HEK293T (cell line): ENCODE results near the gene ANKRD16.

Experiments used
- CTCF ChIA-PET: fragments of 350-600 bp; formaldehyde crosslinking; extraction: SDS; loops from one replicate; lab custom pipeline; 2021; ENCODE audit warnings: antibody characterized with exemption, inconsistent platforms; lab: Yijun Ruan, JAX
- POLR2A ChIA-PET: fragments of 350-600 bp; formaldehyde crosslinking; extraction: SDS; loops from one replicate; lab custom pipeline; 2020; ENCODE audit warnings: antibody characterized with exemption, inconsistent platforms; lab: Yijun Ruan, JAX
- DNase-seq: peaks from one replicate; pipeline ENCODE4 v3.0.0; 2012; ENCODE audit warnings: mixed read lengths; ENCODE audit errors: extremely low spot score
- ARNT ChIP-seq: fragments of 450-650 bp; IDR thresholded peaks from 2 replicates; pipeline ENCODE4 v1.6.1; 2017; ENCODE audit warnings: mild to moderate bottlenecking
- BHLHE40 ChIP-seq: fragments of 450-650 bp; IDR thresholded peaks from 2 replicates; pipeline ENCODE4 v1.6.1; 2016; ENCODE audit warnings: mild to moderate bottlenecking, moderate library complexity, borderline replicate concordance
- CTBP1 ChIP-seq: fragments of 450-650 bp; IDR thresholded peaks from 2 replicates; pipeline ENCODE4 v1.6.1; 2016; ENCODE audit warnings: borderline replicate concordance
- ELF4 ChIP-seq: fragments of 450-650 bp; IDR thresholded peaks from 2 replicates; pipeline ENCODE4 v1.6.1; 2017; ENCODE audit warnings: antibody characterized with exemption
- FOXA1 ChIP-seq: fragments of 450-650 bp; IDR thresholded peaks from 2 replicates; pipeline ENCODE4 v1.6.1; 2016; ENCODE audit warnings: mild to moderate bottlenecking
- FOXK2 ChIP-seq: fragments of 450-650 bp; IDR thresholded peaks from 2 replicates; pipeline ENCODE4 v1.6.1; 2016; ENCODE audit warnings: mild to moderate bottlenecking
- FOXM1 ChIP-seq: fragments of 450-650 bp; IDR thresholded peaks from 2 replicates; pipeline ENCODE4 v1.6.1; 2017; ENCODE audit warnings: mild to moderate bottlenecking, borderline replicate concordance
- HDGF ChIP-seq: fragments of 450-650 bp; IDR thresholded peaks from 2 replicates; pipeline ENCODE4 v1.6.1; 2017; ENCODE audit warnings: antibody characterized with exemption, borderline replicate concordance
- L3MBTL2 ChIP-seq: fragments of 450-650 bp; conservative IDR thresholded peaks from 2 replicates; pipeline ENCODE4 v1.6.1; 2016; ENCODE audit warnings: mild to moderate bottlenecking
- LEF1 ChIP-seq: fragments of 450-650 bp; IDR thresholded peaks from 2 replicates; pipeline ENCODE4 v1.6.1; 2017; ENCODE audit warnings: mild to moderate bottlenecking, borderline replicate concordance
- NFRKB ChIP-seq: fragments of 450-650 bp; IDR thresholded peaks from 2 replicates; pipeline ENCODE4 v1.6.1; 2016; ENCODE audit warnings: mild to moderate bottlenecking, moderate library complexity
- PKNOX1 ChIP-seq: fragments of 450-650 bp; IDR thresholded peaks from 2 replicates; pipeline ENCODE4 v1.6.1; 2016
- SP1 ChIP-seq: fragments of 450-650 bp; IDR thresholded peaks from 2 replicates; pipeline ENCODE4 v1.6.1; 2017
- SUZ12 ChIP-seq: fragments of 450-650 bp; IDR thresholded peaks from 2 replicates; pipeline ENCODE4 v1.6.1; 2016; ENCODE audit warnings: mild to moderate bottlenecking
- TARDBP ChIP-seq: fragments of 450-650 bp; IDR thresholded peaks from 2 replicates; pipeline ENCODE4 v1.6.1; 2016
- ZNF384 ChIP-seq: fragments of 450-650 bp; IDR thresholded peaks from 2 replicates; pipeline ENCODE4 v1.6.1; 2016

Gene ANKRD16

GRCh38 chr10:5890452-5890915 lies 791 bp upstream of the ANKRD16 start:
- ChIA-PET CTCF (interaction anchor here (0.9 kb wide), 1 partner anchor 77 kb away, joined by 4 read pairs; the partner anchor contains the start of gene GDI2), POLR2A (interaction anchor here (0.6 to 1.9 kb wide), 17 partner anchors 8 to 342 kb away, joined by 3 to 19 read pairs (median 4); partner anchors contain the start of genes GDI2 and IL15RA)
- TF ChIP-seq BHLHE40 (no peak), CTBP1 (no peak), L3MBTL2 (no peak), FOXA1 (no peak), ELF4 (no peak), PKNOX1 (no peak), HDGF (no peak), NFRKB (no peak), ZNF384 (no peak), SP1 (no peak), TARDBP (no peak), FOXK2 (no peak), LEF1 (no peak), ARNT (no peak)
- DNase-seq: peak; percentile 28

GRCh38 chr10:5888843-5889623 lies 660 bp downstream of the ANKRD16 start:
- POLR2A ChIA-PET: interaction anchor here (0.6 to 1.9 kb wide), 7 partner anchors 10 to 153 kb away, joined by 3 to 19 read pairs (median 5); partner anchors contain the start of gene GDI2
- TF ChIP-seq L3MBTL2 (peak; percentile 30; the same call in 1 of the 2 replicates), FOXK2 (no peak)
- CTCF ChIA-PET: no interaction called here
- DNase-seq: peak; percentile 51

- TF ChIP-seq SP1 (no peak), CTBP1 (no peak), FOXK2 (no peak), ELF4 (no peak), FOXM1 (no peak), L3MBTL2 (no peak), PKNOX1 (no peak), BHLHE40 (no peak), FOXA1 (no peak), ZNF384 (no peak), HDGF (no peak), TARDBP (no peak), LEF1 (no peak), ARNT (no peak), NFRKB (no peak), SUZ12 (no peak)
- ChIA-PET POLR2A (interaction anchor here (1.2 kb wide), 2 partner anchors 19 to 75 kb away, joined by 3 to 5 read pairs; partner anchors contain the start of gene GDI2), CTCF (interaction anchor here (0.5 to 0.6 kb wide), 2 partner anchors 79 to 163 kb away, joined by 3 to 4 read pairs; no protein-coding TSS in a partner anchor)
- DNase-seq: no peak
Observed at GRCh38 chr10:5888351-5888750, 1.3 kb downstream of the ANKRD16 start.

GRCh38 chr10:5887641-5888040 lies 2.1 kb downstream of the ANKRD16 start:
- no peak for DNase-seq
- CTCF ChIA-PET: no interaction called here
- POLR2A ChIA-PET: no interaction called here
- TF ChIP-seq HDGF (no peak), ZNF384 (no peak), LEF1 (no peak), CTBP1 (no peak), L3MBTL2 (no peak), FOXK2 (no peak), ARNT (no peak), NFRKB (no peak), PKNOX1 (no peak), SP1 (no peak), FOXM1 (no peak)

- DNase-seq: no peak
- ChIA-PET POLR2A (no interaction called here), CTCF (no interaction called here)
- no peak for TF ChIP-seq FOXA1
- no peak for TF ChIP-seq FOXK2
- no peak for TF ChIP-seq PKNOX1
- TF ChIP-seq NFRKB: no peak
- no peak for TF ChIP-seq SUZ12
- TF ChIP-seq HDGF: no peak
- TF ChIP-seq ELF4: no peak
- TF ChIP-seq LEF1: no peak
- no peak for TF ChIP-seq BHLHE40
- TF ChIP-seq SP1: no peak
- no peak for TF ChIP-seq ARNT
- no peak for TF ChIP-seq ZNF384
- no peak for TF ChIP-seq L3MBTL2
- no peak for TF ChIP-seq CTBP1
- TF ChIP-seq FOXM1: no peak
- TF ChIP-seq TARDBP: no peak
Observed at GRCh38 chr10:5887029-5887428, 2.7 kb downstream of the ANKRD16 start.
